Uterus (tissue), 4 donors: ENCODE measurements around the gene LGI1. TPM values are rescaled to one million over a fixed set of nuclear protein-coding genes. Genes with fewer than 3 reads are reported as not detected.

Experiments used
- DNase-seq, 2 donors: peaks; one replicate each; pipeline ENCODE4 v3.0.0-alpha.2; 2019 to 2020
- H3K27ac ChIP-seq, 2 donors: fragments of 200-600 bp; sonication (generic); 1 replicate in 1 of 2; 2 replicates in 1 of 2; pipeline ENCODE4 v1.5.1; 2016 to 2018
- H3K27me3 ChIP-seq, 2 donors: fragments of 200-600 bp; sonication (generic); one replicate each; pipeline ENCODE4 v1.5.1; 2018 to 2019; ENCODE audit warnings: control low read depth in 1 of 2
- H3K36me3 ChIP-seq, 2 donors: fragments of 200-600 bp; sonication (generic); one replicate each; pipeline ENCODE4 v1.5.1; 2019; ENCODE audit warnings: control low read depth in 1 of 2
- H3K4me1 ChIP-seq, 2 donors: fragments of 200-600 bp; sonication (generic); one replicate each; pipeline ENCODE4 v1.5.1; 2018 to 2019; ENCODE audit warnings: control low read depth in 1 of 2
- H3K4me3 ChIP-seq, 2 donors: fragments of 200-600 bp; sonication (generic); 1 replicate in 1 of 2; 2 replicates in 1 of 2; pipeline ENCODE4 v1.5.1; 2018 to 2019; ENCODE audit warnings: mild to moderate bottlenecking in 1 of 2
- H3K9me3 ChIP-seq, 2 donors: fragments of 200-600 bp; sonication (generic); one replicate each; pipeline ENCODE4 v1.5.1; 2019; ENCODE audit warnings: control low read depth in 1 of 2
- CTCF ChIP-seq, 4 experiments: fragments of 200-600 bp in 2 of 4; fragments of 450-650 bp in 2 of 4; sonication (generic) in 2 of 4; IDR thresholded peaks; one replicate each; pipeline ENCODE4 v1.5.1; 2016 to 2019; ENCODE audit warnings: antibody characterized with exemption in 4 of 4, mild to moderate bottlenecking in 2 of 4, moderate library complexity in 1 of 4
- POLR2A ChIP-seq, 2 donors: fragments of 450-650 bp; IDR thresholded peaks; one replicate each; pipeline ENCODE4 v1.6.1; 2016; ENCODE audit warnings: antibody characterized with exemption in 2 of 2, mild to moderate bottlenecking in 1 of 2, moderate library complexity in 1 of 2
- intact Hi-C: fragments of 100-400 bp; cut with DNase I; formaldehyde crosslinking; loops from one replicate; pipeline ENCODE4 v1.15.1; 2023; ENCODE audit warnings: low total_unique reads
- total RNA-seq, 4 donors: library from RNA; depleted of rRNA in 3 of 4; stranded (reverse); fragments of >200 nt in 3 of 4; gene quantifications; one replicate each; pipeline versions ENCODE4 v1.1.0 to v1.2.4, GENCODE V29; 2014 to 2023
- donor health status: DM: yes; HTN: yes; CAD: no.

LGI1 gene
- total RNA-seq, 4 donors from 2014 or later = 1.4 TPM; not detected in 3

- Histone ChIP-seq H3K27me3 (no peaks in the 10 kb centered on the region), H3K27ac (no peak overlapping the region), H3K9me3 (no peaks in the 10 kb centered on the region), H3K36me3 (no peaks in the 10 kb centered on the region), H3K4me1 (no peaks in the 10 kb centered on the region), H3K4me3 (no peak overlapping the region)
- DNase-seq = no peak
- intact Hi-C loops = no loop called here
- TF ChIP-seq CTCF (IDR thresholded peaks at IDR 0.05) (no peak), POLR2A (IDR thresholded peaks at IDR 0.05) (no peak)
These were observed 761 bp downstream of the LGI1 start for GRCh38 chr10:93758508-93758885.

GRCh38 chr10:93758891-93759410, 1.2 kb downstream of the LGI1 start:
- DNase-seq = no peak
- no peak overlapping the region for H3K4me3 ChIP-seq
- intact Hi-C loops = no loop called here
- H3K27me3 ChIP-seq = no peaks in the 10 kb centered on the region
- no peaks in the 10 kb centered on the region for H3K36me3 ChIP-seq
- no peaks in the 10 kb centered on the region for H3K9me3 ChIP-seq
- H3K27ac ChIP-seq = no peak overlapping the region
- no peaks in the 10 kb centered on the region for H3K4me1 ChIP-seq
- TF ChIP-seq POLR2A (IDR thresholded peaks at IDR 0.05) (no peak), CTCF (IDR thresholded peaks at IDR 0.05) (no peak)

- Histone ChIP-seq H3K9me3 (no peaks in the 10 kb centered on the region), H3K4me1 (no peaks in the 10 kb centered on the region), H3K27ac (no peak overlapping the region), H3K36me3 (no peaks in the 10 kb centered on the region), H3K4me3 (no peak overlapping the region), H3K27me3 (no peaks in the 10 kb centered on the region)
- intact Hi-C loops = no loop called here
- DNase-seq = no peak
- no peak for TF ChIP-seq POLR2A (IDR thresholded peaks at IDR 0.05)
- no peak for TF ChIP-seq CTCF (IDR thresholded peaks at IDR 0.05)
These were observed 2.8 kb downstream of the LGI1 start for GRCh38 chr10:93760490-93760889.

GRCh38 chr10:93762979-93763391, 5.2 kb downstream of the LGI1 start:
- intact Hi-C loops = no loop called here
- no peak for DNase-seq
- Histone ChIP-seq H3K4me3 (no peak overlapping the region), H3K27ac (no peak overlapping the region), H3K27me3 (no peaks in the 10 kb centered on the region), H3K4me1 (no peaks in the 10 kb centered on the region), H3K36me3 (no peaks in the 10 kb centered on the region), H3K9me3 (no peaks in the 10 kb centered on the region)
- TF ChIP-seq POLR2A (IDR thresholded peaks at IDR 0.05) (no peak), CTCF (IDR thresholded peaks at IDR 0.05) (no peak)

- Histone ChIP-seq H3K9me3 (no peaks in the 10 kb centered on the region), H3K27ac (no peak overlapping the region), H3K36me3 (no peaks in the 10 kb centered on the region), H3K4me1 (no peaks in the 10 kb centered on the region), H3K4me3 (no peak overlapping the region), H3K27me3 (no peaks in the 10 kb centered on the region)
- DNase-seq = no peak
- intact Hi-C loops = no loop called here
- no peak for TF ChIP-seq CTCF (IDR thresholded peaks at IDR 0.05)
- no peak for TF ChIP-seq POLR2A (IDR thresholded peaks at IDR 0.05)
These were observed 9.2 kb downstream of the LGI1 start for GRCh38 chr10:93766918-93767317.
